ENCODE data around the gene UPF3A.

The UPF3A gene

GRCh38 chr13:114236227-114236626 is 45.2 kb upstream of the UPF3A start:
- DNase-seq: no peak
- in situ Hi-C loops (cut with HindIII; ENCODE audit: low pct_ligation_motif_present, low sequenced_read_pairs): no loop called here
- peaks cover 24% of the 10 kb centered on the region for H3K36me3 ChIP-seq (replicated peaks)
- no peak for TF ChIP-seq CTCF (IDR thresholded peaks at IDR 0.05; ENCODE audit: low read depth, low read length, missing control alignments)
- no peak overlapping the region for H3K27ac ChIP-seq
- H3K4me3 ChIP-seq (ENCODE audit: low read depth, low read length): peak overlapping the region; percentile 88
- H3K27me3 ChIP-seq (replicated peaks): no peaks in the 10 kb centered on the region

GRCh38 chr13:114237415-114238112 is 43.8 kb upstream of the UPF3A start:
- no peak for TF ChIP-seq CTCF (IDR thresholded peaks at IDR 0.05; ENCODE audit: low read depth, low read length, missing control alignments)
- in situ Hi-C loops (cut with HindIII; ENCODE audit: low pct_ligation_motif_present, low sequenced_read_pairs): no loop called here
- Histone ChIP-seq H3K27ac (no peak overlapping the region), H3K36me3 (replicated peaks) (peaks cover 36% of the 10 kb centered on the region), H3K27me3 (replicated peaks) (no peaks in the 10 kb centered on the region), H3K4me3 (ENCODE audit: low read depth, low read length) (no peak overlapping the region)
- DNase-seq: no peak

DNA sequence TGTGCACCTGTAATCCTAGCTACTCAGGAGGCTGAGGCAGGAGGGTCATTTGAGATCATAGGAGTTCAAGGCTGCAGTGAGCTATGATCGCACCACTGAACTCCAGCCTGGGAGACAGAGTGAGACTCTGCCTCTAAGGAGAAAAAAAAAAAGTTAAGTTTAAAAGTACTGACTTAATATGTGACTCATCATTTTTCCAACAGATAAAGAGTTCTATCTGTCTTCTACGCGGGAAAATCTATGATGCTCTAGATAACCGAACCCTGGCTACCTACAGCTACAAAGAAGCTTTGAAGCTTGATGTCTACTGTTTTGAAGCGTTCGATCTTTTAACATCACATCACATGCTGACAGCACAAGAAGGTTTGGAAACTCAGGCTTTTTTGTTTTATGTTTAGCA is 39.5 kb upstream of the UPF3A start:
- H3K36me3 ChIP-seq (replicated peaks): peaks cover 64% of the 10 kb centered on the region
- in situ Hi-C loops (cut with HindIII; ENCODE audit: low pct_ligation_motif_present, low sequenced_read_pairs): no loop called here
- H3K4me3 ChIP-seq (ENCODE audit: low read depth, low read length): no peak overlapping the region
- H3K27ac ChIP-seq: no peak overlapping the region
- no peak for TF ChIP-seq CTCF (IDR thresholded peaks at IDR 0.05; ENCODE audit: low read depth, low read length, missing control alignments)
- no peak for DNase-seq
- no peaks in the 10 kb centered on the region for H3K27me3 ChIP-seq (replicated peaks)

GRCh38 chr13:114243971-114244370 is 37.4 kb upstream of the UPF3A start:
- Histone ChIP-seq H3K27me3 (replicated peaks) (no peaks in the 10 kb centered on the region), H3K4me3 (ENCODE audit: low read depth, low read length) (no peak overlapping the region), H3K27ac (no peak overlapping the region), H3K36me3 (replicated peaks) (peaks cover 73% of the 10 kb centered on the region)
- in situ Hi-C loops (cut with HindIII; ENCODE audit: low pct_ligation_motif_present, low sequenced_read_pairs): no loop called here
- no peak for TF ChIP-seq CTCF (IDR thresholded peaks at IDR 0.05; ENCODE audit: low read depth, low read length, missing control alignments)
- no peak for DNase-seq

DNA sequence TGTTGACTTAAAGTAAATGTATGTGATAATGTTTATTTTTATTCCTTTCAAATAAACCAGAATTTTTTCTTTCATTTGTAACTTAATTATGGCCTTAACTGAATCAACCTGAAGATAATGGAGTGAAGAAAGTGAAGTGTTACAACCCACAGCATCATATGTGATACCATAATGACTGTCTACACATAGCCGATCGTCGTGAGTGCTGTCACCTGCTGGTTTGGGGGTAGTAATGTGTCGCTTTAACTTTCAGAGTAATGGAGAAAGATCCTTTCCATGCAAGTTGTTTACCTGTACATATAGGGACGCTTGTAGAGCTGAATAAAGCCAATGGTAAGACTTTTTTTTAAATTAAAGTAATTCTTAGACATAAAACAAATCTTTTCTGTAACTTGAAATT is 36.8 kb upstream of the UPF3A start:
- no peak for DNase-seq
- in situ Hi-C loops (cut with HindIII; ENCODE audit: low pct_ligation_motif_present, low sequenced_read_pairs): no loop called here

More for the DNA sequence above, 36.8 kb upstream of the UPF3A start:
- no peak for TF ChIP-seq CTCF (IDR thresholded peaks at IDR 0.05; ENCODE audit: low read depth, low read length, missing control alignments)
- Histone ChIP-seq H3K4me3 (ENCODE audit: low read depth, low read length) (no peak overlapping the region), H3K36me3 (replicated peaks) (peaks cover 73% of the 10 kb centered on the region), H3K27ac (no peak overlapping the region), H3K27me3 (replicated peaks) (no peaks in the 10 kb centered on the region)
